Gastroesophageal sphincter (tissue), 3 donors: Measurements from ENCODE around the gene RNF150.

Experiments
- CTCF ChIP-seq, 4 experiments: fragments of 200-600 bp in 2 of 4; fragments of 450-650 bp in 2 of 4; sonication (generic) in 1 of 4; IDR thresholded peaks; one replicate each; pipeline ENCODE4 v1.5.1; 2017 to 2019; ENCODE audit warnings: antibody characterized with exemption in 4 of 4, mild to moderate bottlenecking in 2 of 4, moderate library complexity in 2 of 4
- POLR2A ChIP-seq, 2 donors: fragments of 450-650 bp; IDR thresholded peaks; one replicate each; pipeline ENCODE4 v1.6.1; 2017; ENCODE audit warnings: antibody characterized with exemption in 2 of 2, mild to moderate bottlenecking in 2 of 2, moderate library complexity in 1 of 2

GRCh38 chr4:141006242-141006802, 126.9 kb downstream of the RNF150 start:
- TF ChIP-seq CTCF (IDR thresholded peaks at IDR 0.05) (no peak), POLR2A (IDR thresholded peaks at IDR 0.05) (no peak)
